Astrocyte (in vitro differentiated cells and primary cell): ENCODE results near the gene SLC25A12. TPM values are rescaled to one million over a fixed set of nuclear protein-coding genes. Genes with fewer than 3 reads are reported as not detected.

Source experiments
- DNase-seq: peaks from one replicate; pipeline ENCODE4 v3.0.0-alpha.2; 2010; ENCODE audit warnings: low read depth
- FAIRE-seq: peaks from 2 replicates; lab custom pipeline; 2011; peaks lifted over from hg19 to GRCh38; lab: Jason Lieb, UNC
- H2AFZ ChIP-seq: 2 replicates; pipeline ENCODE4 v1.6.0; 2012; ENCODE audit warnings: low read depth, low read length, inconsistent platforms
- H3K27ac ChIP-seq: 2 replicates; pipeline ENCODE4 v1.5.1; 2011; ENCODE audit warnings: low read depth, low read length, inconsistent platforms
- H3K27me3 ChIP-seq: 2 replicates; pipeline ENCODE4 v1.6.0; 2011; ENCODE audit warnings: low read length, inconsistent platforms; ENCODE audit not compliant: insufficient read depth
- H3K36me3 ChIP-seq: 2 replicates; pipeline ENCODE4 v1.5.1; 2011; ENCODE audit warnings: low read length, inconsistent platforms; ENCODE audit not compliant: insufficient read depth
- H3K4me1 ChIP-seq: 2 replicates; pipeline ENCODE4 v1.5.1; 2011; ENCODE audit warnings: low read length, inconsistent platforms; ENCODE audit not compliant: insufficient read depth
- H3K4me2 ChIP-seq: 2 replicates; pipeline ENCODE4 v1.6.0; 2012; ENCODE audit warnings: low read length, inconsistent platforms
- H3K4me3 ChIP-seq: 2 replicates; pipeline ENCODE4 v1.5.1; 2011; ENCODE audit warnings: low read depth, mild to moderate bottlenecking, low read length, inconsistent platforms; ENCODE audit not compliant: insufficient read depth
- H3K79me2 ChIP-seq: 2 replicates; pipeline ENCODE4 v1.6.0; 2012; ENCODE audit warnings: mild to moderate bottlenecking, low read length, inconsistent platforms; ENCODE audit not compliant: insufficient read depth
- H3K9ac ChIP-seq: 2 replicates; pipeline ENCODE4 v1.6.0; 2012; ENCODE audit warnings: mild to moderate bottlenecking, low read length, inconsistent platforms
- H3K9me3 ChIP-seq: 2 replicates; pipeline ENCODE4 v1.5.1; 2012; ENCODE audit warnings: low read depth, mild to moderate bottlenecking, low read length, inconsistent platforms; ENCODE audit not compliant: insufficient read depth
- H4K20me1 ChIP-seq: 2 replicates; pipeline ENCODE4 v1.6.0; 2012; ENCODE audit warnings: low read length, inconsistent platforms; ENCODE audit not compliant: insufficient read depth
- H3K27ac Mint-ChIP-seq: one replicate; pipeline ENCODE4 v1.8.0; 2021; ENCODE audit warnings: mild to moderate bottlenecking, mixed read lengths; ENCODE audit not compliant: unreplicated experiment
- H3K27me3 Mint-ChIP-seq: one replicate; pipeline ENCODE4 v1.8.0; 2021; ENCODE audit warnings: low read depth, mixed read lengths; ENCODE audit not compliant: unreplicated experiment
- H3K36me3 Mint-ChIP-seq: one replicate; pipeline ENCODE4 v1.8.0; 2021; ENCODE audit warnings: low read depth, mixed read lengths; ENCODE audit not compliant: unreplicated experiment
- H3K4me1 Mint-ChIP-seq: one replicate; pipeline ENCODE4 v1.8.0; 2021; ENCODE audit warnings: low read depth, mixed read lengths; ENCODE audit not compliant: unreplicated experiment
- H3K4me3 Mint-ChIP-seq: one replicate; pipeline ENCODE4 v1.8.0; 2021; ENCODE audit warnings: mild to moderate bottlenecking, moderate library complexity, mixed read lengths; ENCODE audit not compliant: unreplicated experiment
- H3K9me3 Mint-ChIP-seq: one replicate; pipeline ENCODE4 v1.8.0; 2021; ENCODE audit warnings: mild to moderate bottlenecking, mixed read lengths; ENCODE audit not compliant: unreplicated experiment
- CTCF ChIP-seq: IDR thresholded peaks from 2 replicates; pipeline ENCODE4 v1.5.1; 2011; ENCODE audit warnings: low read depth, mild to moderate bottlenecking, inconsistent platforms, low read length, moderate library complexity; ENCODE audit not compliant: insufficient read depth
- EZH2 ChIP-seq: IDR thresholded peaks from 2 replicates; pipeline ENCODE4 v1.6.1; 2012; ENCODE audit warnings: mild to moderate bottlenecking, low read length, inconsistent platforms; ENCODE audit not compliant: insufficient read depth
- total RNA-seq: library from RNA; stranded (reverse); gene quantifications from 2 replicates; pipeline ENCODE4 v1.2.1, GENCODE V29; 2021

The SLC25A12 gene
- total RNA-seq, 1 donor from 2014 or later = 18.1 TPM

- Histone ChIP-seq H3K9ac (no peak overlapping the region), H3K4me1 (no peaks in the 10 kb centered on the region), H4K20me1 (no peaks in the 10 kb centered on the region), H3K27ac (no peak overlapping the region), H3K36me3 (peaks cover 25% of the 10 kb centered on the region), H3K79me2 (no peaks in the 10 kb centered on the region), H3K27me3 (no peaks in the 10 kb centered on the region), H3K9me3 (no peaks in the 10 kb centered on the region), H2AFZ (no peak overlapping the region), H3K4me2 (no peak overlapping the region), H3K4me3 (no peak overlapping the region)
- Mint-ChIP-seq H3K36me3 (peaks cover 23% of the 10 kb centered on the region), H3K4me3 (no peak overlapping the region), H3K4me1 (peaks cover 8% of the 10 kb centered on the region), H3K27ac (no peak overlapping the region), H3K9me3 (peaks cover 4% of the 10 kb centered on the region), H3K27me3 (no peaks in the 10 kb centered on the region)
- TF ChIP-seq CTCF (no peak), EZH2 (no peak)
- FAIRE-seq (no peak), DNase-seq (no peak)
Measured at GRCh38 chr2:171754254-171754939, 139.6 kb downstream of the SLC25A12 start.

- no peak overlapping the region for H2AFZ ChIP-seq
- H4K20me1 ChIP-seq = peaks cover 8% of the 10 kb centered on the region
- H3K4me3 ChIP-seq = no peak overlapping the region
- Mint-ChIP-seq H3K9me3 (no peaks in the 10 kb centered on the region), H3K36me3 (peaks cover 11% of the 10 kb centered on the region), H3K27me3 (no peaks in the 10 kb centered on the region), H3K4me1 (no peaks in the 10 kb centered on the region), H3K4me3 (no peak overlapping the region), H3K27ac (no peak overlapping the region)
- H3K4me2 ChIP-seq = no peak overlapping the region
- no peaks in the 10 kb centered on the region for H3K79me2 ChIP-seq
- FAIRE-seq = no peak
- no peak overlapping the region for H3K9ac ChIP-seq
- no peaks in the 10 kb centered on the region for H3K9me3 ChIP-seq
- H3K27ac ChIP-seq = no peak overlapping the region
- TF ChIP-seq CTCF (no peak), EZH2 (no peak)
- DNase-seq = no peak
- H3K27me3 ChIP-seq = no peaks in the 10 kb centered on the region
- no peaks in the 10 kb centered on the region for H3K4me1 ChIP-seq
- H3K36me3 ChIP-seq = peaks cover 69% of the 10 kb centered on the region
Measured at GRCh38 chr2:171747371-171747770, 146.7 kb downstream of the SLC25A12 start.

- Histone ChIP-seq H3K79me2 (no peaks in the 10 kb centered on the region), H4K20me1 (peaks cover 14% of the 10 kb centered on the region), H3K36me3 (peaks cover 61% of the 10 kb centered on the region), H3K27ac (no peak overlapping the region), H3K9me3 (no peaks in the 10 kb centered on the region), H3K9ac (no peak overlapping the region), H3K27me3 (no peaks in the 10 kb centered on the region), H3K4me3 (no peak overlapping the region), H3K4me2 (no peak overlapping the region), H3K4me1 (peaks cover 8% of the 10 kb centered on the region), H2AFZ (no peak overlapping the region)
- TF ChIP-seq EZH2 (no peak), CTCF (no peak)
- no peak for FAIRE-seq
- no peaks in the 10 kb centered on the region for H3K9me3 Mint-ChIP-seq
- no peak overlapping the region for H3K4me3 Mint-ChIP-seq
- no peak overlapping the region for H3K27ac Mint-ChIP-seq
- no peak for DNase-seq
- H3K27me3 Mint-ChIP-seq = no peaks in the 10 kb centered on the region
- H3K36me3 Mint-ChIP-seq = peaks cover 10% of the 10 kb centered on the region
- H3K4me1 Mint-ChIP-seq = peaks cover 7% of the 10 kb centered on the region
Measured at GRCh38 chr2:171745806-171746205, 148.2 kb downstream of the SLC25A12 start.
